Psoas muscle (tissue), 8 donors: ENCODE measurements around the gene GRK5. TPM values are rescaled to one million over a fixed set of nuclear protein-coding genes. Genes with fewer than 3 reads are reported as not detected.

Source experiments
- ATAC-seq, 4 donors: fragments of 200-7000 bp; cut with Tn5 transposase; one replicate each; pipeline ENCODE4 v1.9.1; 2020; ENCODE audit warnings: moderate library complexity in 3 of 4, mild to moderate bottlenecking in 2 of 4
- DNase-seq, 2 donors: peaks; one replicate each; pipeline ENCODE4 v3.0.0-alpha.2; 2020
- H3K27ac ChIP-seq: fragments of 200-600 bp; one replicate; pipeline ENCODE4 v1.8.0; 2022
- H3K27me3 ChIP-seq, 3 donors: fragments of 200-600 bp in 1 of 3; one replicate each; pipeline versions ENCODE4 v1.6.1 to v1.8.0; 2013 to 2022; ENCODE audit warnings: low read length in 2 of 3, mild to moderate bottlenecking in 2 of 3, moderate library complexity in 1 of 3; ENCODE audit not compliant: insufficient read depth in 3 of 3
- H3K36me3 ChIP-seq, 2 donors: fragments of 200-600 bp in 1 of 2; one replicate each; pipeline versions ENCODE4 v1.6.1 to v1.8.0; 2013 to 2022; ENCODE audit warnings: low read depth in 1 of 2, mild to moderate bottlenecking in 1 of 2, moderate library complexity in 1 of 2; ENCODE audit not compliant: insufficient read depth in 1 of 2
- H3K4me1 ChIP-seq: fragments of 200-600 bp; one replicate; pipeline ENCODE4 v1.8.0; 2022
- H3K4me3 ChIP-seq: fragments of 200-600 bp; one replicate; pipeline ENCODE4 v1.8.0; 2022; ENCODE audit warnings: mild to moderate bottlenecking
- H3K9me3 ChIP-seq: fragments of 200-600 bp; one replicate; pipeline ENCODE4 v1.8.0; 2022
- WGBS, 3 donors: extraction: QIAGEN DNeasy Blood & Tissue Kit; methylation state at CpG; one replicate each; pipeline versions ENCODE4 v1.1.6 to v1.1.7; 2013; 5-methylcytosine and 5-hydroxymethylcytosine counted together
- intact Hi-C, 2 donors: fragments of 100-400 bp; cut with DNase I; formaldehyde crosslinking; loops; one replicate each; pipeline versions ENCODE4 v1.11.0 to v1.14.2; 2022
- polyA plus RNA-seq, 3 donors: library from polyadenylated mRNA; stranded (reverse); fragments of 200-250 nt; gene quantifications; one replicate each; pipeline ENCODE4 v1.2.3, GENCODE V29; 2013
- total RNA-seq, 4 donors: library from RNA; stranded (reverse); fragmentation: NEBNext Ultra II Directional in 2 of 4; extraction: Animal tissue kit (Norgen Biotek cat#: 25700) in 2 of 4; gene quantifications; one replicate each; pipeline versions ENCODE4 v1.2.1 to v1.2.4, GENCODE V29; 2021 to 2023
- TF ChIP-seq, protein P1 (sequence below): fragments of 200-600 bp; IDR thresholded peaks from one replicate; pipeline ENCODE4 v1.8.0; 2022; ENCODE audit warnings: antibody characterized with exemption
- donor health status: healthy with polysubstance abuse.
- donor health status: DM: no; HTN: no; CAD: no; lungs with moderate emphysema.
- donor health status: Bipolar disorder and iron deficiency.
- donor health status: healthy.
- donor health status: DM: yes; HTN: yes; CAD: no.
- donor health status: DM: no; HTN: no; CAD: no.
- donor health status: DM: no; HTN: no; CAD: no.
- donor health status: DM: yes; HTN: yes; CAD: no.

Gene GRK5
- total and polyA plus RNA-seq, 7 donors, result 7.0 to 15.5 (median 8.0) TPM

DNA sequence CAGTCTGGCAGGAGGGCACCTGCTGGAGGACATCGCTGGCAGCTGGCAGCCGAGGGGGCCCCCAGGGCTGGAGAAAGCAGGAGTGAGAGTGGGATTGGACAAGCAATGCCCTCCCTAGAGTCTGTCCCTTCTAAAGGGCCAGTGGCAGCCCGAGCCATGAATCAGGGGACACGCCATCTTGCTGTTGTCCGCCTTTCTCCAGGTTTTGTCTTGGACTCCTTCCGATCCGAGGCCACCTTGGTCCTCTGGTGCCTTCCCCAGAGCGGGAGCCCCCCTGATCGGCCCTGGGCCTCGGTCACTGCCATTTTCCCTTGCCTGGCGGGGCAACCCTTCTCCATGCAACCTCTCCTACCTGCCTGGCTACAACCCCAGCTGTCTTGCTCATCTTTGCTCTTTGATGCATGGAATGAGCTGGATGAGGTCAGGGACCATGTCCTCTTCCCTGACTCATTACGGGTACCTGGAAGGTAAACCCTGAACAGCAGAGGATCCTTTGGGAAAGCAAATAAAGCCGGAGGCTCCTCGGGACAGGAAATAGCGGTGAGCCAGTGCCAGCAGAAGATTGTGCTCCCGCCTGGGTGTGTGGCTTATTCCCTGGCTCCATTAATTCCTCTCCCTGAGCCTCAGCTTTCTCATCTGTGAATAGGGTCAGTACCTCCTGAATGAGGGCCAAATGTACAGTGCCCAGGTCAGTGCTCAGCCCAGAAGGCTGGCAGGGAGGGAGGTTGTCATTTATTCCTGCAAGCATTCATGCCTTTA lies 112.0 kb downstream of the GRK5 start:
- no peak for DNase-seq
- ATAC-seq, result no peak
- H3K27me3 ChIP-seq, result no peaks in the 10 kb centered on the region
- no peak overlapping the region for H3K4me3 ChIP-seq
- peaks cover 7% of the 10 kb centered on the region for H3K4me1 ChIP-seq
- intact Hi-C loops, result no loop called here
- TF ChIP-seq, protein P1, sequence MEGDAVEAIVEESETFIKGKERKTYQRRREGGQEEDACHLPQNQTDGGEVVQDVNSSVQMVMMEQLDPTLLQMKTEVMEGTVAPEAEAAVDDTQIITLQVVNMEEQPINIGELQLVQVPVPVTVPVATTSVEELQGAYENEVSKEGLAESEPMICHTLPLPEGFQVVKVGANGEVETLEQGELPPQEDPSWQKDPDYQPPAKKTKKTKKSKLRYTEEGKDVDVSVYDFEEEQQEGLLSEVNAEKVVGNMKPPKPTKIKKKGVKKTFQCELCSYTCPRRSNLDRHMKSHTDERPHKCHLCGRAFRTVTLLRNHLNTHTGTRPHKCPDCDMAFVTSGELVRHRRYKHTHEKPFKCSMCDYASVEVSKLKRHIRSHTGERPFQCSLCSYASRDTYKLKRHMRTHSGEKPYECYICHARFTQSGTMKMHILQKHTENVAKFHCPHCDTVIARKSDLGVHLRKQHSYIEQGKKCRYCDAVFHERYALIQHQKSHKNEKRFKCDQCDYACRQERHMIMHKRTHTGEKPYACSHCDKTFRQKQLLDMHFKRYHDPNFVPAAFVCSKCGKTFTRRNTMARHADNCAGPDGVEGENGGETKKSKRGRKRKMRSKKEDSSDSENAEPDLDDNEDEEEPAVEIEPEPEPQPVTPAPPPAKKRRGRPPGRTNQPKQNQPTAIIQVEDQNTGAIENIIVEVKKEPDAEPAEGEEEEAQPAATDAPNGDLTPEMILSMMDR, result no peak
- no peaks in the 10 kb centered on the region for H3K36me3 ChIP-seq
- WGBS, 3 donors, result 69 to 85% (median 78%) methylated on average over 16 of the region's 16 CpGs
- no peak overlapping the region for H3K27ac ChIP-seq
- no peaks in the 10 kb centered on the region for H3K9me3 ChIP-seq

DNA sequence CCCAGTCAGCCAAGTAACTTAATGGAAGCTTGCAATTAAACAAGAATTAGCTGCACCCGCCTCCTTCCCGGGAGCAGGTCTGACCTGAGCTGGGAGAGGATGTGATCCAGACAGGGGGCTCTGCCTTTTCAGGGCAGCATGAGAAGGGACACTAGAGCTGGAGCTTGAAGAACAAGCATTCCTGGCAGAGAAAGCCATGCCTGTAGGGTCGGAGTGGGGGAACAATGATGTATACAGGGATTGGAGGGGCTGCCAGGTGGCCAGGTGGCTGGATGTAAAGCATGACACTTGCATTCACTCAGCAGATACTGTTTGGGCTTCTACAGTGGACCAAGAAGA lies 112.5 kb downstream of the GRK5 start:
- WGBS, 3 donors, result 91 to 98% (median 95%) methylated on average over 3 of the region's 3 CpGs
- no peak for ATAC-seq
- no peak for DNase-seq
- Histone ChIP-seq H3K9me3 (no peaks in the 10 kb centered on the region), H3K27me3 (no peaks in the 10 kb centered on the region), H3K36me3 (no peaks in the 10 kb centered on the region), H3K27ac (no peak overlapping the region), H3K4me1 (peaks cover 7% of the 10 kb centered on the region), H3K4me3 (no peak overlapping the region)
- TF ChIP-seq, protein P1, result no peak
- intact Hi-C loops, result no loop called here

DNA sequence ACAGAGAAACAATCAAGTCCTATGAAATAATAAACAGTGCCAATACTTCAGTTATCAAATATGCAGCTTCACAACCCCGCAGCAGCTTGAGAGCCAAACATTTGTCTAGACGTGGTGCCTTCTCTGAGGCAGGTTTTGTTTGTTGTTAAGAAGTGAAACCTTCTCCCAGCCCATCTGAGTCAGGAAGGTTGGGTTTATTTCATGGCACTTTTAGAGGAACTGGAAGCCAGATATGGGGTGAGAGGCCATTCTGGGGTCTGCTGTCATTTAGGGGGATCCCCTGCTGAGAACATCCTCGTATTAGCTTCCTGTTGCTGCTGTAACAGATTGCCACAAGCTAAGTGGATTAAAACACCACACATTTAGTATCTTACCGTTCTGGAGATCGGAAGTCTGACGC lies 113.6 kb downstream of the GRK5 start:
- TF ChIP-seq, protein P1, result no peak
- H3K4me1 ChIP-seq, result no peaks in the 10 kb centered on the region
- DNase-seq (no peak), ATAC-seq (no peak)
- H3K9me3 ChIP-seq, result no peaks in the 10 kb centered on the region
- 68 to 83% (median 78%) methylated on average over 6 of the region's 6 CpGs for WGBS, 3 donors
- H3K4me3 ChIP-seq, result no peak overlapping the region
- no peaks in the 10 kb centered on the region for H3K36me3 ChIP-seq
- intact Hi-C loops, result no loop called here
- no peaks in the 10 kb centered on the region for H3K27me3 ChIP-seq
- H3K27ac ChIP-seq, result no peak overlapping the region

DNA sequence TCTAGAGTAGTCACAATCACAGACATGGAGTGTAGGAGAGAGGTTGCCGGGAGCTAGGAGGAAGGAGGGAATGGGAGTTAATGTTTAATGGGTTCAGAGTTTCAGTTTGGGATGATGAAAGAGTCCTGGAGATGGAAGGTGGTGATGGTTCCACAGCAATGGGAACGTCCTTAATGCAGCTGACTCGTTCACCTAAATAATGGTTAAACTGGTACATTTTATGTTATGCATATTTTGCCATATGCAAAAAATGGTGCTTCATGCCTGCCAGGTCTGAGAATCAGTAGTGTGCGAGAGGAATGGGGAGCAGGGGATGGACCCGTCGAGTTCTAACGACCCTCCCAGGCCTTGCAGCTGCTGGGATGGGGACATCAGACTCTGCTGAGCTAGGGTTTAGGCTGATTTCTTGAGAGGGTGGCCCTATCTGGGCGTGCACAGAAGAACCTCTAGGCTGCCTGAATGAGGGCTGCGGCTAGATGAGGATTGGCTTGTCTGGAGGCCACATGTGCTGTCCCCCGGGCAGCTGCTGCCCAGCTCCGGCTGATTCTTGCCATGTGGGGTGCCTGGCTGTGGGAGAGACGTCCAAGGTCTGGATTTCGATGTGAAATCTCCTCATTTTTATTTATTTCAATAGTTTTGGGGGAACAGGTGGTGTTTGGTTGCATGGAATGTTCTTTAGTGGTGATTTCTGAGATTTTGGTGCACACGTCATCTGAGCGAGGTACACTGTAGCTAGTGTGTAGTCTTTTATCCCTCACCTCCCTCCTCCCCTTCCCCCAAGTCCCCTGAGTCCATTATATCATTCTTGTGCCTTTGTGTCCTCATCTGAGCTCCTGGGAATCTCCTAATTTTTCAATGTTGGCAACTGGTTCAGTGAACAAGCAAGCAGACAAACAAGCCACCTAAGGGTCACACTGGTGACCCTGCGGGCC lies 116.0 kb downstream of the GRK5 start:
- WGBS, 3 donors, result 49 to 75% (median 56%) methylated on average over 16 of the region's 16 CpGs
- Histone ChIP-seq H3K4me1 (no peaks in the 10 kb centered on the region), H3K4me3 (no peak overlapping the region), H3K9me3 (no peaks in the 10 kb centered on the region), H3K27me3 (no peaks in the 10 kb centered on the region), H3K36me3 (no peaks in the 10 kb centered on the region), H3K27ac (no peak overlapping the region)
- no peak for ATAC-seq
- TF ChIP-seq, protein P1, result no peak
- intact Hi-C loops, result no loop called here
- DNase-seq, result no peak
